CD4-positive, alpha-beta memory T cell (primary cell): Measurements from ENCODE around the gene RSPH9. TPM values are rescaled to one million over a fixed set of nuclear protein-coding genes. Genes with fewer than 3 reads are reported as not detected.

Source experiments
- CTCF ChIA-PET: fragments of 350-600 bp; sonication (Branson Sonifier 250); formaldehyde crosslinking; loops from one replicate; lab custom pipeline; 2021; ENCODE audit warnings: inconsistent platforms; ENCODE audit not compliant: partially characterized antibody; lab: Charles Lee
- POLR2A ChIA-PET: fragments of 350-600 bp; sonication (Branson Sonifier 250); formaldehyde crosslinking; loops from one replicate; lab custom pipeline; 2021; ENCODE audit not compliant: partially characterized antibody; lab: Charles Lee
- DNase-seq, 5 donors: peaks; one replicate each; pipeline versions ENCODE4 v3.0.0 to v3.0.0-alpha.2; 2020 to 2022; ENCODE audit warnings: mixed read lengths in 1 of 5
- H3K27ac ChIP-seq: one replicate; pipeline ENCODE4 v1.7.0; 2013; ENCODE audit warnings: low read depth, low read length
- H3K27me3 ChIP-seq: 2 replicates; pipeline ENCODE4 v1.7.0; 2013; ENCODE audit warnings: mild to moderate bottlenecking, low read length, moderate library complexity; ENCODE audit not compliant: insufficient read depth
- H3K36me3 ChIP-seq: 2 replicates; pipeline ENCODE4 v1.7.0; 2013; ENCODE audit warnings: mild to moderate bottlenecking, low read length, moderate library complexity; ENCODE audit not compliant: insufficient read depth
- H3K4me1 ChIP-seq: 2 replicates; pipeline ENCODE4 v1.7.0; 2013; ENCODE audit warnings: mild to moderate bottlenecking, low read length, moderate library complexity; ENCODE audit not compliant: insufficient read depth
- H3K4me3 ChIP-seq, 2 donors: one replicate each; pipeline ENCODE4 v1.7.0; 2013; ENCODE audit warnings: low read length in 2 of 2, mild to moderate bottlenecking in 1 of 2
- H3K9me3 ChIP-seq, 2 donors: one replicate each; pipeline ENCODE4 v1.7.0; 2013; ENCODE audit warnings: low read length in 2 of 2, control low read depth in 1 of 2; ENCODE audit not compliant: control insufficient read depth in 1 of 2
- H3K27ac Mint-ChIP-seq, 7 donors: one replicate each; pipeline ENCODE4 v1.8.0; 2020 to 2021; ENCODE audit warnings: mixed read lengths in 7 of 7, mild to moderate bottlenecking in 6 of 7, inconsistent platforms in 3 of 7, moderate library complexity in 3 of 7
- H3K27me3 Mint-ChIP-seq, 2 donors: one replicate each; pipeline ENCODE4 v1.8.0; 2020 to 2021; ENCODE audit warnings: mixed read lengths in 2 of 2
- H3K36me3 Mint-ChIP-seq, 2 donors: one replicate each; pipeline ENCODE4 v1.8.0; 2020 to 2021; ENCODE audit warnings: mixed read lengths in 2 of 2, inconsistent platforms in 1 of 2, mild to moderate bottlenecking in 1 of 2
- H3K4me1 Mint-ChIP-seq, 4 donors: one replicate each; pipeline ENCODE4 v1.8.0; 2020 to 2021; ENCODE audit warnings: mixed read lengths in 4 of 4, mild to moderate bottlenecking in 1 of 4
- H3K4me3 Mint-ChIP-seq, 8 donors: one replicate each; pipeline ENCODE4 v1.8.0; 2020 to 2021; ENCODE audit warnings: mixed read lengths in 8 of 8, mild to moderate bottlenecking in 7 of 8, moderate library complexity in 6 of 8, inconsistent platforms in 3 of 8
- H3K9me3 Mint-ChIP-seq, 8 donors: one replicate each; pipeline ENCODE4 v1.8.0; 2020 to 2021; ENCODE audit warnings: mixed read lengths in 8 of 8, mild to moderate bottlenecking in 5 of 8, inconsistent platforms in 3 of 8, moderate library complexity in 1 of 8
- intact Hi-C: fragments of 100-400 bp; cut with micrococcal nuclease; formaldehyde crosslinking; loops from one replicate; pipeline ENCODE4 v1.15.1; 2023
- polyA plus RNA-seq, 2 donors: library from polyadenylated mRNA; unstranded; fragments of 300-500 nt; fragmentation: Illumina TruSeq; gene quantifications; one replicate each; pipeline ENCODE4 v1.2.3, GENCODE V29; 2021
- total RNA-seq, 2 experiments: library from RNA; stranded (reverse); gene quantifications; one replicate each; pipeline ENCODE4 v1.2.3, GENCODE V29; 2021

Gene RSPH9
- total and polyA plus RNA-seq, 4 experiments from 2014 or later, result 0.71 to 1.3 TPM; not detected in 2

- no peak for DNase-seq
- H3K27me3 Mint-ChIP-seq, result no peaks in the 10 kb centered on the region
- ChIA-PET CTCF (interaction anchor here (0.6 to 6.9 kb wide), 6 partner anchors 7 to 410 kb away, joined by 3 to 79 read pairs (median 6); partner anchors contain the start of genes MRPS18A and VEGFA), POLR2A (no interaction called here)
- H3K4me3 ChIP-seq, result no peak overlapping the region
- peaks cover 11 to 19% (median 15%) of the 10 kb centered on the region in 4 donors for H3K4me1 Mint-ChIP-seq
- H3K4me3 Mint-ChIP-seq, result no peak overlapping the region
- H3K9me3 Mint-ChIP-seq, result no peaks in the 10 kb centered on the region
- H3K36me3 Mint-ChIP-seq, result peaks cover 14 to 50% of the 10 kb centered on the region in 2 donors
- H3K27ac Mint-ChIP-seq, result peak overlapping the region in 5 of 7 donors; percentile 4 to 77 (median 52)
- H3K9me3 ChIP-seq, result no peaks in the 10 kb centered on the region
- no peaks in the 10 kb centered on the region for H3K27me3 ChIP-seq
- intact Hi-C loops, result no loop called here
- H3K36me3 ChIP-seq, result peaks cover 33% of the 10 kb centered on the region
- no peak overlapping the region for H3K27ac ChIP-seq
- H3K4me1 ChIP-seq, result peaks cover 26% of the 10 kb centered on the region
Observed at GRCh38 chr6:43670623-43670986, 25.8 kb downstream of the RSPH9 start.

DNA sequence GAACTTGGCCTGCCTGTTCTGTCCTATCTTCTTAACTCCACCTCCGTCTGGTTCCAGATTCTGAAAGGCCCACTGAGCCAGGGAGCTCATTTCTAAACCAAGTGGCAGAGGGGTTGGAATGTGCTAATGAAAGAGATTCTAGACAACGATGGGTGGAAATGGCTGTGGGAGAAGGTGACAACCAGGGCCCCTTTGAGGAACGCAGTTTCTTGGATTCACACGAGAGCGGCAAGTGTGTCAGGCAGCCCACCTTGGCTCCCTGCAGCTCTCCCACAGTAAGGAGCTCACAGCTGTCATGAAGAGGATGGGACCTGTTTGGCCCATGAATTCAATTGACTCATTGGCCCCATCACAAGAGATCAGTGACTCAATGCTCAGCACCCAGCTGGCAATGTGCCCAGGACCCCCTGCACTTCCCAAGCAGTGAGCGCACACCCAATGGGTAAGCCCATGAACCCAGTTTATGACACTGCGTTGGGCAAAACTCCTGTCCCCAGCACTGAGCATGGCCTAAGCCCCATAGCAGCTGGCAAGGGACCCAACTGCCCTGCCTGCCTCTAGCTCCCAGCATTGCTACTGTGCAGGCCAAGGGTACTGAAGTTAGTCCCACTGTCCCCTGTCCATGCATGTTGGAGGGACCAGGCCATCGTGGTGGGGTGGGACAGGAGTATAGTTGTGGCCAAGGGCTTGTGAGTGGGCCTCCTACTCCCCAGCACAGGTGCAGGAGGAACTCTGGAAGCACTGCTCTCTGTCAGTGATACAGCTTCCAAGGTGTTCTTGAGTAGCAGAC, 26.4 kb downstream of the RSPH9 start:
- ChIA-PET CTCF (interaction anchor here (1.0 to 6.9 kb wide), 6 partner anchors 7 to 410 kb away, joined by 3 to 79 read pairs (median 7); partner anchors contain the start of genes GTPBP2, MRPS18A and VEGFA), POLR2A (interaction anchor here (1.0 kb wide), 1 partner anchor 18 kb away, joined by 3 read pairs; no protein-coding TSS in a partner anchor)
- Mint-ChIP-seq H3K27me3 (no peaks in the 10 kb centered on the region), H3K4me3 (no peak overlapping the region), H3K36me3 (peaks cover 14 to 56% of the 10 kb centered on the region in 2 donors), H3K4me1 (peaks cover 11 to 19% (median 15%) of the 10 kb centered on the region in 4 donors), H3K27ac (peak overlapping the region in 4 of 7 donors; percentile 25 to 77 (median 58)), H3K9me3 (no peaks in the 10 kb centered on the region)
- H3K4me3 ChIP-seq, result no peak overlapping the region
- no peaks in the 10 kb centered on the region for H3K9me3 ChIP-seq
- intact Hi-C loops, result no loop called here
- H3K27me3 ChIP-seq, result no peaks in the 10 kb centered on the region
- H3K4me1 ChIP-seq, result peaks cover 26% of the 10 kb centered on the region
- no peak for DNase-seq
- no peak overlapping the region for H3K27ac ChIP-seq
- H3K36me3 ChIP-seq, result peaks cover 39% of the 10 kb centered on the region

DNA sequence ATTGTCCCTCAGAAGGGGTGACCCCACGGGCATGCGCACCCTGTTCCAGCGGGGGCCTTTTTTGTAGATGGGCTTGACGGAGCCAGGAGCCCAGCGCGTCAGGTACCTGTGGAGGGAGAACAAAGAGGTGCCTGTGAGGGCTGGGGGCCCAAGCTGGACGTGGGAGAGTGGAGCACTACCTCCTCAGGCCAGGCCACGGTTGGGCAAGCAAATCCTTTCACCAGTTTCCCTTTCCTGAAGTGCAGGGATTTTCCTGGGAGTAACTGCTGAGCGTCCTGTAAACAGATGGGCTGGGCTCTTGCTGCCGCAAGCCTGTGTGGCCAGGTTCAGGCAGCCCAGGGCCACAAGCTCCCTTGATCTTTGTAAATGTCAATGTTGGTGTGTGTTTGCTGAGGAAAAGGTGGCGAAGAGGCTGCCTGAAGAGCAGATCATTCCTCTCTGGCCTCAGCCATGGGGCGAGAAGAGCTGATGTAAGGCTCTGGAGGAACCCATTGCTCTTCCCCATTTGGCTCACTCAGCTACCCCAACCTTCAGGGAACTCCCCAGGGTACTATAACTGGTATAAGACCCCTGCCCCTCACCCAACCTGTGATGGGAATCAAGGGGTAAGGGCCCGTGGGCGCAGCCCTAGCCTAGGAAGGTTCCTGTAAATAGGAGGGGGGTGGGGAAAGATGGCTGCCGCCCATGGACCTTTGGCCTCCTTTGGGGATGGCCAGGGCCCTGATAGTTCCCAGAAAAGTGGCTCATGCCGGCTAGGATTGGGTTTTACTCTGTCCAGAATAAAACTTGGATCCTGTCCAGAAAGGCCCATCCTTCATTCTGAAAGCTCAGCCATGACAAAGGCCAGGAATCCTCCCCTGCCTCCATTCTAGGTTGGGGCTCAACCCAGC, 27.2 kb downstream of the RSPH9 start:
- CTCF ChIA-PET, result interaction anchor here (1.1 to 2.2 kb wide), 6 partner anchors 16 to 407 kb away, joined by 3 to 7 read pairs (median 5); partner anchors contain the start of genes GTPBP2, MRPS18A and VEGFA
- H3K4me3 ChIP-seq, result no peak overlapping the region

GRCh38 chr6:43673444-43674084, 28.7 kb downstream of the RSPH9 start:
- Histone ChIP-seq H3K27me3 (no peaks in the 10 kb centered on the region), H3K4me3 (no peak overlapping the region), H3K4me1 (peaks cover 7% of the 10 kb centered on the region), H3K9me3 (no peaks in the 10 kb centered on the region), H3K27ac (no peak overlapping the region), H3K36me3 (peaks cover 62% of the 10 kb centered on the region)
- Mint-ChIP-seq H3K4me1 (peaks cover 0 to 3% (median under 1%) of the 10 kb centered on the region in 4 donors), H3K4me3 (no peak overlapping the region), H3K27me3 (no peaks in the 10 kb centered on the region), H3K9me3 (no peaks in the 10 kb centered on the region), H3K27ac (no peak overlapping the region), H3K36me3 (peaks cover 22 to 72% of the 10 kb centered on the region in 2 donors)
- no peak for DNase-seq
- intact Hi-C loops, result no loop called here
- CTCF ChIA-PET, result interaction anchor here (1.3 to 2.2 kb wide), 2 partner anchors 65 to 96 kb away, joined by 6 read pairs; partner anchors contain the start of gene VEGFA
- POLR2A ChIA-PET, result no interaction called here

More for the DNA sequence above, 27.2 kb downstream of the RSPH9 start:
- H3K36me3 Mint-ChIP-seq, result peaks cover 14 to 62% of the 10 kb centered on the region in 2 donors
- peak overlapping the region in 1 of 7 donors; percentile 61 for H3K27ac Mint-ChIP-seq
- no peak overlapping the region for H3K4me3 Mint-ChIP-seq
- no peak overlapping the region for H3K27ac ChIP-seq
- POLR2A ChIA-PET, result interaction anchor here (1.0 kb wide), 1 partner anchor 19 kb away, joined by 3 read pairs; no protein-coding TSS in a partner anchor
- no peaks in the 10 kb centered on the region for H3K27me3 Mint-ChIP-seq
- H3K27me3 ChIP-seq, result no peaks in the 10 kb centered on the region
- no peak for DNase-seq
- H3K4me1 Mint-ChIP-seq, result peaks cover 9 to 15% (median 14%) of the 10 kb centered on the region in 4 donors
- no peaks in the 10 kb centered on the region for H3K9me3 ChIP-seq
- peaks cover 47% of the 10 kb centered on the region for H3K36me3 ChIP-seq
- peaks cover 22% of the 10 kb centered on the region for H3K4me1 ChIP-seq
- intact Hi-C loops, result no loop called here
- no peaks in the 10 kb centered on the region for H3K9me3 Mint-ChIP-seq

DNA sequence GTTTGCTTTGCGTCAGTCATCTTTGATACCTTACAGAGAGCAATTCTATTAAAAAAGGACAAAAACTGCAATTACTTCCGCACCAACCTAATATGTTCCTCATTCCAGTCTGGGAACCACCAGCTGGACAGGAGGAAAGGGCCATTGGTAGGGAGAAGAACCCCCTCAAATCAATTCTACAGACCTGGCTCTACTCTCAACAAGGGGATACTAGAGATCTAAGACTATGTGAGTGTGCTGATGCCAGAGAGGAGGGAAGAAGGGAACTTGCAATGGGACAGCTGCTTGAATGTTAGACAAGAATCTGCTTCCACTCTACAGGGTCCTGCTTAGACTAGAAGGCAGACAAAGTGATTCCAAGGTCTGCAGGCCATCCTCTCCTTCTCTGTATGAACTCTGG, 29.5 kb downstream of the RSPH9 start:
- H3K9me3 ChIP-seq, result no peaks in the 10 kb centered on the region
- H3K4me3 ChIP-seq, result no peak overlapping the region
- Mint-ChIP-seq H3K4me1 (peaks cover 0 to 3% (median 0%) of the 10 kb centered on the region in 4 donors), H3K27ac (peak overlapping the region in 2 of 7 donors; percentile 7 to 29), H3K4me3 (no peak overlapping the region), H3K9me3 (no peaks in the 10 kb centered on the region), H3K27me3 (no peaks in the 10 kb centered on the region), H3K36me3 (peaks cover 25 to 80% of the 10 kb centered on the region in 2 donors)
- POLR2A ChIA-PET, result no interaction called here
- H3K36me3 ChIP-seq, result peaks cover 70% of the 10 kb centered on the region
- no peak overlapping the region for H3K27ac ChIP-seq
- H3K4me1 ChIP-seq, result peaks cover 7% of the 10 kb centered on the region
- CTCF ChIA-PET, result interaction anchor here (2.2 kb wide), 1 partner anchor 66 kb away, joined by 6 read pairs; no protein-coding TSS in a partner anchor
- no peak for DNase-seq
- H3K27me3 ChIP-seq, result no peaks in the 10 kb centered on the region
- intact Hi-C loops, result no loop called here

GRCh38 chr6:43674921-43675320, 30.1 kb downstream of the RSPH9 start:
- ChIA-PET POLR2A (no interaction called here), CTCF (interaction anchor here (1.5 kb wide), 1 partner anchor 8 kb away, joined by 5 read pairs; no protein-coding TSS in a partner anchor)
- no peak for DNase-seq
- H3K27ac ChIP-seq, result no peak overlapping the region
- H3K4me3 Mint-ChIP-seq, result no peak overlapping the region
- no peaks in the 10 kb centered on the region for H3K9me3 ChIP-seq
- peaks cover 0 to 3% (median 0%) of the 10 kb centered on the region in 4 donors for H3K4me1 Mint-ChIP-seq
- H3K36me3 ChIP-seq, result peaks cover 75% of the 10 kb centered on the region
- no peaks in the 10 kb centered on the region for H3K9me3 Mint-ChIP-seq
- no peaks in the 10 kb centered on the region for H3K27me3 ChIP-seq
- H3K27ac Mint-ChIP-seq, result peak overlapping the region in 1 of 7 donors; percentile 7
- no peaks in the 10 kb centered on the region for H3K27me3 Mint-ChIP-seq
- H3K4me3 ChIP-seq, result no peak overlapping the region
- H3K4me1 ChIP-seq, result peaks cover 7% of the 10 kb centered on the region
- H3K36me3 Mint-ChIP-seq, result peaks cover 25 to 85% of the 10 kb centered on the region in 2 donors
- intact Hi-C loops, result no loop called here
